Endothelial cell of umbilical vein (primary cell): ENCODE results near the gene SAMD11. TPM values are rescaled to one million over a fixed set of nuclear protein-coding genes. Genes with fewer than 3 reads are reported as not detected.

ENCODE experiments used
- BruUV-seq: library from RNA; stranded (reverse); fragments of 400-500 nt; replicated peaks from 2 replicates; lab custom pipeline; 2021; lab: Mats Ljungman, UMichigan
- CTCF ChIA-PET: fragments of 300-600, 350-600 bp; sonication (Branson Sonifier 250); formaldehyde crosslinking; loops from one replicate; lab custom pipeline; 2021; ENCODE audit warnings: antibody characterized with exemption, inconsistent platforms; lab: Charles Lee
- POLR2A ChIA-PET: fragments of 300-600, 350-600 bp; sonication (Branson Sonifier 250); formaldehyde crosslinking; loops from one replicate; lab custom pipeline; 2021; ENCODE audit warnings: antibody characterized with exemption, inconsistent platforms; lab: Charles Lee
- DNase-seq: peaks from one replicate; pipeline ENCODE4 v3.0.0-alpha.2; 2011; ENCODE audit warnings: low read depth, low spot score
- FAIRE-seq: peaks from 2 replicates; lab custom pipeline; 2011; peaks lifted over from hg19 to GRCh38; lab: Jason Lieb, UNC
- H2AFZ ChIP-seq: 2 replicates; pipeline ENCODE4 v1.6.0; 2012; ENCODE audit warnings: low read depth, low read length, control low read depth, inconsistent platforms
- H3K27ac ChIP-seq: 2 replicates; pipeline ENCODE4 v1.5.1; 2011; ENCODE audit warnings: low read depth, mild to moderate bottlenecking, control low read depth, low read length, moderate library complexity; ENCODE audit not compliant: insufficient read depth
- H3K27me3 ChIP-seq, 2 experiments: 2 replicates each; pipeline versions ENCODE4 v1.6.0 to v1.6.1; 2011; ENCODE audit warnings: low read length in 2 of 2, mixed read lengths in 1 of 2; ENCODE audit not compliant: control insufficient read depth in 2 of 2, insufficient read depth in 2 of 2
- H3K36me3 ChIP-seq, 2 experiments: 2 replicates in 1 of 2; 3 replicates in 1 of 2; pipeline ENCODE4 v1.5.1; 2011; ENCODE audit warnings: low read length in 2 of 2, mild to moderate bottlenecking in 1 of 2, moderate library complexity in 1 of 2; ENCODE audit not compliant: control insufficient read depth in 2 of 2, insufficient read depth in 2 of 2; ENCODE audit errors: extremely low read depth in 1 of 2
- H3K4me1 ChIP-seq: 3 replicates; pipeline ENCODE4 v1.5.1; 2011; ENCODE audit warnings: mild to moderate bottlenecking, low read length; ENCODE audit not compliant: control insufficient read depth, insufficient read depth; ENCODE audit errors: extremely low read depth
- H3K4me2 ChIP-seq: 2 replicates; pipeline ENCODE4 v1.6.1; 2011; ENCODE audit warnings: low read length, control low read depth, mixed read lengths; ENCODE audit not compliant: insufficient read depth
- H3K4me3 ChIP-seq, 3 experiments: fragments of 200-600 bp in 1 of 3; sonication (generic), shearing (Covaris generic) in 1 of 3; replicated peaks in 1 of 3; 2 replicates each; pipeline ENCODE4 v1.5.1; 2011 to 2016; ENCODE audit warnings: control low read depth in 3 of 3, low read length in 3 of 3, mild to moderate bottlenecking in 2 of 3, inconsistent platforms in 1 of 3, low read depth in 1 of 3, moderate library complexity in 1 of 3; ENCODE audit not compliant: insufficient read depth in 1 of 3
- H3K79me2 ChIP-seq: 2 replicates; pipeline ENCODE4 v1.6.0; 2012; ENCODE audit warnings: low read length, inconsistent platforms; ENCODE audit not compliant: control insufficient read depth, insufficient read depth
- H3K9ac ChIP-seq: replicated peaks from 2 replicates; pipeline ENCODE3; 2011; ENCODE audit warnings: low read length, control low read depth; ENCODE audit not compliant: insufficient read depth; ENCODE audit errors: extremely low read depth
- H3K9me1 ChIP-seq: replicated peaks from 3 replicates; pipeline ENCODE4 v1.6.0; 2011; ENCODE audit warnings: mild to moderate bottlenecking, low read length; ENCODE audit not compliant: control insufficient read depth, insufficient read depth; ENCODE audit errors: extremely low read depth
- H3K9me3 ChIP-seq: replicated peaks from 2 replicates; pipeline ENCODE4 v1.5.1; 2012; ENCODE audit warnings: low read length, inconsistent platforms; ENCODE audit not compliant: control insufficient read depth, insufficient read depth
- H4K20me1 ChIP-seq: replicated peaks from 2 replicates; pipeline ENCODE3; 2011; ENCODE audit warnings: mild to moderate bottlenecking, low read length; ENCODE audit not compliant: control insufficient read depth, insufficient read depth; ENCODE audit errors: extremely low read depth
- CTCF ChIP-seq, 2 donors: IDR thresholded peaks; 1 replicate in 1 of 2; 2 replicates in 1 of 2; pipeline ENCODE4 v1.5.1; 2011; ENCODE audit warnings: low read length in 2 of 2, mild to moderate bottlenecking in 2 of 2, moderate library complexity in 2 of 2, control low read depth in 1 of 2, inconsistent platforms in 1 of 2, low read depth in 1 of 2; ENCODE audit not compliant: insufficient read depth in 1 of 2; ENCODE audit errors: extremely low read depth in 1 of 2
- EZH2 ChIP-seq: IDR thresholded peaks from 2 replicates; pipeline ENCODE4 v1.6.1; 2012; ENCODE audit warnings: borderline replicate concordance, low read depth, mild to moderate bottlenecking, moderate library complexity, low read length, inconsistent platforms; ENCODE audit not compliant: severe bottlenecking
- FOS ChIP-seq: IDR thresholded peaks from 2 replicates; pipeline ENCODE4 v1.6.1; 2011; ENCODE audit warnings: mild to moderate bottlenecking, low read length, moderate library complexity, borderline replicate concordance; ENCODE audit not compliant: insufficient read depth
- GATA2 ChIP-seq: IDR thresholded peaks from 2 replicates; pipeline ENCODE4 v1.7.0; 2011; ENCODE audit warnings: low read depth, mild to moderate bottlenecking, moderate library complexity, mixed read lengths, low read length; ENCODE audit not compliant: insufficient read length, insufficient read depth
- MAX ChIP-seq: IDR thresholded peaks from 2 replicates; pipeline ENCODE4 v1.6.1; 2011; ENCODE audit not compliant: insufficient read depth, insufficient read length
- MYC ChIP-seq: IDR thresholded peaks from one replicate; pipeline ENCODE4 v1.6.1; 2011; ENCODE audit warnings: mild to moderate bottlenecking, low read depth, low read length
- POLR2AphosphoS5 ChIP-seq: IDR thresholded peaks from 2 replicates; pipeline ENCODE4 v1.6.1; 2012; ENCODE audit warnings: low read depth, mild to moderate bottlenecking, control low read depth, low read length, moderate library complexity; ENCODE audit not compliant: insufficient read depth
- dilution Hi-C: fragments of 300-500 bp; cut with MboI; formaldehyde crosslinking; loops from one replicate; pipeline ENCODE4 v1.15.0; 2019; ENCODE audit warnings: low sequenced_read_pairs; ENCODE audit not compliant: extremely low pct_ligation_motif_present
- intact Hi-C: fragments of 100-400 bp; cut with micrococcal nuclease; formaldehyde crosslinking; loops from one replicate; pipeline ENCODE4 v1.10.0; 2022
- polyA plus RNA-seq, 4 experiments: library from polyadenylated mRNA; depleted of rRNA in 3 of 4; stranded (reverse) in 3 of 4; unstranded in 1 of 4; fragments of >200 nt; gene quantifications; 2 replicates each; pipeline versions ENCODE4 v1.2.1 to v1.2.3, GENCODE V29; 2011 to 2012; ENCODE audit warnings: missing spikeins in 1 of 4
- total RNA-seq: library from RNA; stranded (reverse); gene quantifications from 2 replicates; pipeline ENCODE4 v1.2.3, GENCODE V29; 2021

The SAMD11 gene
- total and polyA plus RNA-seq, 2 donors (not counting 3 experiments of a cell fraction or from before 2014, with no cell fraction given), result not detected

- dilution Hi-C loops (no loop called here), intact Hi-C loops (no loop called here)
- H4K20me1 ChIP-seq, result no peaks in the 10 kb centered on the region
- no peak overlapping the region for H3K4me2 ChIP-seq
- H3K79me2 ChIP-seq, result no peaks in the 10 kb centered on the region
- POLR2A ChIA-PET, result no interaction called here
- no peaks in the 10 kb centered on the region for H3K4me1 ChIP-seq
- no peaks in the 10 kb centered on the region for H3K9me3 ChIP-seq
- no peaks in the 10 kb centered on the region for H3K9me1 ChIP-seq
- no peak for DNase-seq
- no peak overlapping the region for H2AFZ ChIP-seq
- CTCF ChIA-PET, result interaction anchor here (1.5 kb wide), 1 partner anchor 8 kb away, joined by 5 read pairs; no protein-coding TSS in a partner anchor
- BruUV-seq, result no TSS peak
- H3K27ac ChIP-seq, result no peak overlapping the region
- TF ChIP-seq FOS (no peak), CTCF (IDR thresholded peaks at IDR 0.05; ENCODE audit: extremely low read depth in 1 of 2, insufficient read depth in 1 of 2, low read depth in 1 of 2, low read length in 2 of 2) (no peak), POLR2AphosphoS5 (no peak), MYC (no peak), GATA2 (no peak), EZH2 (no peak), MAX (no peak)
- H3K27me3 ChIP-seq, result peaks cover 12 to 14% of the 10 kb centered on the region in 2 experiments
- H3K36me3 ChIP-seq, result no peaks in the 10 kb centered on the region
- H3K4me3 ChIP-seq, result no peak overlapping the region
- no peak for FAIRE-seq
- no peak overlapping the region for H3K9ac ChIP-seq
Measured at GRCh38 chr1:933603-933940, 9.8 kb downstream of the SAMD11 start.
